Mucosa of rectum (tissue), 2 donors: ENCODE measurements around the gene GCLM.
"Not testable (repeated sequence)": the region's sequence is repeated elsewhere in the genome, so short reads cannot be mapped to it uniquely, and the experiment has no call there.

Experiments
- H3K27ac ChIP-seq, 2 donors: one replicate each; pipeline ENCODE4 v1.7.0; 2013; ENCODE audit warnings: inconsistent platforms in 2 of 2, low read depth in 2 of 2, low read length in 2 of 2
- H3K27me3 ChIP-seq, 2 donors: one replicate each; pipeline ENCODE4 v1.7.0; 2013; ENCODE audit warnings: low read length in 2 of 2; ENCODE audit not compliant: control insufficient read depth in 2 of 2, insufficient read depth in 2 of 2
- H3K36me3 ChIP-seq, 2 donors: one replicate each; pipeline ENCODE4 v1.7.0; 2013; ENCODE audit warnings: low read length in 2 of 2; ENCODE audit not compliant: control insufficient read depth in 2 of 2, insufficient read depth in 2 of 2
- H3K4me1 ChIP-seq, 2 donors: one replicate each; pipeline ENCODE4 v1.7.0; 2013; ENCODE audit warnings: low read length in 2 of 2, mild to moderate bottlenecking in 1 of 2; ENCODE audit not compliant: control insufficient read depth in 2 of 2, insufficient read depth in 2 of 2
- H3K4me3 ChIP-seq, 2 donors: one replicate each; pipeline ENCODE4 v1.7.0; 2013; ENCODE audit warnings: low read length in 2 of 2
- H3K9ac ChIP-seq, 2 donors: one replicate each; pipeline ENCODE4 v1.7.0; 2013; ENCODE audit warnings: low read length in 2 of 2, low read depth in 1 of 2, mild to moderate bottlenecking in 1 of 2
- H3K9me3 ChIP-seq, 2 donors: one replicate each; pipeline ENCODE4 v1.7.0; 2013; ENCODE audit warnings: low read length in 2 of 2; ENCODE audit not compliant: control insufficient read depth in 2 of 2
- donor health status: healthy.
- donor health status: Normal muscosa, but diverticular disease.

The GCLM gene

GRCh38 chr1:93917302-93917701 lies 8.1 kb upstream of the GCLM start:
- Histone ChIP-seq H3K36me3 (no peaks in the 10 kb centered on the region), H3K4me3 (no peak overlapping the region), H3K27ac (no peak overlapping the region), H3K9ac (no peak overlapping the region), H3K9me3 (no peaks in the 10 kb centered on the region), H3K4me1 (no peaks in the 10 kb centered on the region), H3K27me3 (no peaks in the 10 kb centered on the region)

DNA sequence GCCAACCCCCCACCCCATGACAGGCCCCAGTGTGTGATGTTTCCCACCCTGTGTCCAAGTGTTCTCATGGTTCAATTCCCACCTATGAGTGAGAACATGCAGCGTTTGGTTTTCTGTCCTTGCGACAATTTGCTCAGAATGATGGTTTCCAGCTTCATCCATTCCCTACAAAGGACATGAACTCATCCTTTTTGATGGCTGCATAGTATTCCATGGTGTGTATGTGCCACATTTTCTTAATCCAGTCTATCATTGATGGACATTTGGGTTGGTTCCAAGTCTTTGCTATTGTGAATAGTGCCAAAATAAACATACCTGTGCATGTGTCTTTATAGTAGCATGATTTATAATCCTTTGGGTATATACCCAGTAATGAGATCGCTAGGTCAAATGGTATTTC lies 1.6 kb upstream of the GCLM start:
- not testable (repeated sequence) for H3K4me3 ChIP-seq

GRCh38 chr1:93910305-93910704 lies 1.1 kb upstream of the GCLM start:
- no peaks in the 10 kb centered on the region for H3K9me3 ChIP-seq
- no peaks in the 10 kb centered on the region for H3K27me3 ChIP-seq
- no peaks in the 10 kb centered on the region for H3K36me3 ChIP-seq
- no peak overlapping the region for H3K9ac ChIP-seq
- peaks cover 6 to 9% of the 10 kb centered on the region in 2 donors for H3K4me1 ChIP-seq
- no peak overlapping the region for H3K4me3 ChIP-seq
- H3K27ac ChIP-seq, result peak overlapping the region in 1 of 2 donors; percentile 74

More for the DNA sequence above, 1.6 kb upstream of the GCLM start:
- not testable (repeated sequence) for H3K27me3 ChIP-seq, H3K36me3 ChIP-seq, H3K4me1 ChIP-seq, H3K27ac ChIP-seq, H3K9ac ChIP-seq, H3K9me3 ChIP-seq

- H3K4me3 ChIP-seq, result peak overlapping the region; percentile 66 to 85
- H3K27me3 ChIP-seq, result no peaks in the 10 kb centered on the region
- peak overlapping the region; percentile 71 for H3K9ac ChIP-seq
- H3K27ac ChIP-seq, result peak overlapping the region; percentile 74 to 80
- H3K9me3 ChIP-seq, result no peaks in the 10 kb centered on the region
- H3K4me1 ChIP-seq, result peaks cover 13 to 14% of the 10 kb centered on the region in 2 donors
- no peaks in the 10 kb centered on the region for H3K36me3 ChIP-seq
Measured at GRCh38 chr1:93908394-93909145, 660 bp downstream of the GCLM start.

DNA sequence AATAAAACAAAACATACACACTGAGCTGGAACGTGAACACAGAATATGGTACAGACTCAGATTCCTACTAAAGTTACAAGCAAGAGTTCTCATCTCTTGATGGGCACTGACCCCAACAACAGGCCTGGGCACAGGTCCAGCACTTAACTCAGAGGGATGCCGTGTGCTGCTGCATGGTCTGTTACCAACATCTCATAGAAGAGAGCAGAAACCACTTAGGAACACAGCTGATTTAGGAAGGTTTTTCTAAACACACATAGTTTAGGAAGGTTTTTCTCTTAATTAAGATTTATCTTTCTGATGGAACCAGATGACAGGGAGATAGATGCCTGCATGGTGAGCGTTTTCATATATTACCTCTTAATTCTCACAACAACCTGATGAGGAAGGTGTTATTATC lies 1.5 kb downstream of the GCLM start:
- no peak overlapping the region for H3K27ac ChIP-seq
- peak overlapping the region in 1 of 2 donors; percentile 85 for H3K4me3 ChIP-seq

DNA sequence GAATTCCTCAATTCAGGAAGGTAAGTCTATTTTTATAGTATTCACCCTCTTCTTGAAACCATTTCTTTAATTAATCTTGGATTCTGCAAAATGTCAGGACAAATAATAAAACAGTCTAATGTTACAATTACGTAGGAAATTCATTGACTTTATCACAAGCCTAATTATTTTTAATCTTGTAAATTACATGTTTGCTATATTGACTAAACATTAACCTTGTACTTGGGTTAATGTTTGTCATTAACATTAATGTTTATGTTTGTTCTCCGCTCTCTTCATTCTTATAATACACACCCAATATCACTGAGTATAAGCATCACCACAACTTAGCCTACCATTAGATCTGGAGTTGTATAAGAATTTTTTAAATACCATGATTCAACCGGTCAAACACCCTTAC lies 2.8 kb downstream of the GCLM start:
- Histone ChIP-seq H3K9ac (no peak overlapping the region), H3K4me3 (no peak overlapping the region), H3K36me3 (no peaks in the 10 kb centered on the region), H3K27ac (no peak overlapping the region), H3K9me3 (no peaks in the 10 kb centered on the region), H3K27me3 (no peaks in the 10 kb centered on the region), H3K4me1 (peaks cover 13 to 15% of the 10 kb centered on the region in 2 donors)

More for the DNA sequence above, 1.5 kb downstream of the GCLM start:
- Histone ChIP-seq H3K36me3 (no peaks in the 10 kb centered on the region), H3K27me3 (no peaks in the 10 kb centered on the region), H3K4me1 (peaks cover 13 to 15% of the 10 kb centered on the region in 2 donors), H3K9me3 (no peaks in the 10 kb centered on the region), H3K9ac (no peak overlapping the region)

DNA sequence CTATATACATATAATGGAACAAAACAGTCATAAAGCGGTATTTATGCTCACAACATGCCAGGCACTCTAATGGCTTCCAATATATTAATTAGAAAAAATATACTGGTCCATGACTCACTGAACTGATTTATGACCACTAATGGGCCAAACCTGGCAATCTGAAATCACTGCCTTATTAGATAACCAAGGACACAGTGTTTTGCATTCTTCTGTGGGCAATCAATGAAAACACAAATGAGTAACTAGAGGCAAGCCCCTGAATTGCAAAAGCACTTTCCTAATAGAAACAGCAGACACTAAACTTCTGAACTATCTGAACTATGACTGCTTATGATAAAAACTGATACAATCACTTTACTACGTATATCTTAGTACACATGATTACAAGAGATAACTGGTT lies 3.5 kb downstream of the GCLM start:
- H3K27me3 ChIP-seq, result no peaks in the 10 kb centered on the region
- H3K27ac ChIP-seq, result no peak overlapping the region
- H3K9me3 ChIP-seq, result no peaks in the 10 kb centered on the region
- H3K36me3 ChIP-seq, result no peaks in the 10 kb centered on the region
- no peak overlapping the region for H3K4me3 ChIP-seq
- no peak overlapping the region for H3K9ac ChIP-seq
- H3K4me1 ChIP-seq, result peaks cover 13 to 15% of the 10 kb centered on the region in 2 donors

DNA sequence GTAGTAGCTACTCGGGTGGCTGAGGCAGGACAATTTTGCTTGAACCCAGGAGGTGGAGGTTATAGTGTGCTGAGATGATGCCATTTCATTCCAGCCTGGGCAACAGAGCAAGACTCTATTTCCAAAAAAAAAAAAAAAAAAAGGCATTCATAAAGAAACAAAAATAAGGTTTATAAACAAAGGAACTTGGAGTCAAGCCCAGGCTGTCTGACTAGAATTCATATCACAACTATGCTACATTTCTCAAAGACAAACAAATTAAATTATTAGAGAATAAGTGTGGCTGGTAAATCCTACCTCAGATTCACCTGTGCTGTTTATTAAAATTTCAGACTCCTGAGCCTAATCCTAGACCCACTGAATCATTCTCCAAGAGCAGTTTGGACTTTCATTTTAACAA lies 4.2 kb downstream of the GCLM start:
- Histone ChIP-seq H3K36me3 (no peaks in the 10 kb centered on the region), H3K4me1 (peaks cover 13 to 15% of the 10 kb centered on the region in 2 donors), H3K27me3 (no peaks in the 10 kb centered on the region), H3K4me3 (no peak overlapping the region), H3K27ac (no peak overlapping the region), H3K9me3 (no peaks in the 10 kb centered on the region), H3K9ac (no peak overlapping the region)

DNA sequence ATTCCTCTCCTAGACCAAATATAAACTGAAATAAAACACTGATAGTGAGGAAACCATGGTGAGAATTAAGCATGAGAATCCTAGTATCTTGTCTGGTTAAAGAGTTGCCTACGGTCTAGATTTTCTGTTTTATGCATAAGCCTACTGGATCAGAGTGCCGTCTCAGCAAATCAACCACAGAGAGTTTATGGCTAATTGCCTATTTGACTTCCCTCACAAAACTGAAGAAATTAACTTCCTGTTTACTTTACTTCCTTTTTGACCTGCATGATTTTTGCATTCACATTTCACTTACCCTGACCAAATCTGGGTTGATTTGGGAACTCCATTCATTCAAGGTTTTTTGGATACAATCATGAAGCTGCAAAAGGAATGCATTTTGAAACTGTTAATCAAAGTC lies 5.0 kb downstream of the GCLM start:
- Histone ChIP-seq H3K27me3 (no peaks in the 10 kb centered on the region), H3K4me3 (peak overlapping the region in 1 of 2 donors; percentile 13), H3K9me3 (no peaks in the 10 kb centered on the region), H3K4me1 (peaks cover 11 to 13% of the 10 kb centered on the region in 2 donors), H3K9ac (no peak overlapping the region), H3K36me3 (no peaks in the 10 kb centered on the region), H3K27ac (peak overlapping the region in 1 of 2 donors; percentile 4)

DNA sequence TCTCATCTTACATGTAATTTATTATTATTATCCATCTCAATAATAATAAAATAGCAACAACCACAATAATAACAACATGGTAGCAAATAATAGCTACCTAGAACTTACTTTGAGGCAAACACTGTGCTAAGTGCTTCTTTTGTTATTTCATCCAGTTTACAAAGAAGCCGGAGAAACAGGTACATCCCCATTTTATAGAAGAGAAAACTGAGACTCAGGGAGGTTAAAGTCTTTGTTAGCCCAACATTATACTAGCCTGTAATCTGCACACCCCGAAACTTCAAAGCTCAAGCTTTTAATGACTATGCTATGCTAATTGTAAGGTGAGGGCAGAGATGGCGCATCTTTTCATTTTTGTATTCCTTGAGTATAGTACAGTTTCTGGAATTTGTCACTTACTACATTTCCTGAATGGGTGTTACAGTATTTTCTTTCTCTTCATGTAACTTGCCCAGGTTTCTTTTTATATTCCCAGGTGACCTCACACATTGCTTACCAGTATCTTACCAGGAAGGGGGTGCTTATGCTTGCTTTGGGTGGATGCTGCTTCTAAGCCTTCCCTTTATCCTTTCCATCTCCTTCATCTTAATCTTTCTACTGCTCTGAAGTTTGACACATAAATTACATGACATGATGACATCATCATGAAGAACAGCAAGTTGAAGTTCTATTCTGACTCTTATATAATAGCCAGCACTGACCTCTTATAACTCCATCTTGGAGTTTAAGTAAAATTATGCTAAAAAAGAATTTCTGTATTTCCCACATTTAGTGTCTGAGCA lies 8.3 kb downstream of the GCLM start:
- H3K9ac ChIP-seq, result no peak overlapping the region

More for the DNA sequence above, 8.3 kb downstream of the GCLM start:
- Histone ChIP-seq H3K36me3 (peaks cover 0 to 8% of the 10 kb centered on the region in 2 donors), H3K27me3 (no peaks in the 10 kb centered on the region), H3K4me1 (peaks cover 6 to 8% of the 10 kb centered on the region in 2 donors), H3K27ac (no peak overlapping the region), H3K4me3 (no peak overlapping the region), H3K9me3 (no peaks in the 10 kb centered on the region)
